ENCODE measurements around the gene JAG1.
A peak's percentile ranks its signal among the peaks of the same experiment; 100 is the strongest.

Gene JAG1

DNA sequence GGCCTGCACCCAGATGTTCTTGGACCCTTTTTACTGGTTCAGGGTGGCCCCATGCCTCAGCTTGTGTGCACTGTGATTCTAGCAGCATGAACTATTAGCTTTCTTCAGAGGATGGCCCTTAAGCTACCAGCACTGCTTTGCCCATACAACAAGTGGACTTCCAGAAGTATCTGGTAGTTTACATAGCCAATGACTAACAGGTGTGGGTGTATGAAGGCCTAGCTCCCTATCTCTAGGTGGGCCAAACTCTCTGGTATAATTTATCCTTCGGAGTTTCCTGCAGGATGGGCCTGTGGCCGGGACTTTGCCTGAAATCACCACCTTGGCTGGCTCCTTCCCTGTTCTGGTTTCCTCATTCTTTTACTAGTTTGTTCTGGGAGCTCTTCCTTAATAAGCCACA is 26.1 kb upstream of the JAG1 start:
- DNase-seq, result no peak

DNA sequence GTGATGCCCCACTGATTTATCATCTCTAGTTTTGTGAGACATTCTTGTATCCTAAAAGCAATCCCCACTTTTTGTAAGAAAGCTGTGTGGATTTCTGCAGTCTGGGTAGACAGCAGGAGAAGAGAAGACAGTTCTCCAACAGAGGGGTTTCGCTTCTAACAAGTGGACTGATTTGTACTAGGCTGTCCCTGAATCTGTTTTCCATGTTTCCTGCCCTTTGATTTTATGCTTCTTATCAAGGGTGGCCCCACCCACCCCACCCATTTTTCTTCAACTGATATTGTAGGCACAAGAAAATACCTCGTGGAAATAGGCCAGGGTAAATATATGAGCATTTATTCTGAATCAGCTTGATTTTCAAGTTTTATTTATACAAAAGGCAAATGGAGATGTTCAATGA is 25.7 kb upstream of the JAG1 start:
- DNase-seq, result no peak

DNA sequence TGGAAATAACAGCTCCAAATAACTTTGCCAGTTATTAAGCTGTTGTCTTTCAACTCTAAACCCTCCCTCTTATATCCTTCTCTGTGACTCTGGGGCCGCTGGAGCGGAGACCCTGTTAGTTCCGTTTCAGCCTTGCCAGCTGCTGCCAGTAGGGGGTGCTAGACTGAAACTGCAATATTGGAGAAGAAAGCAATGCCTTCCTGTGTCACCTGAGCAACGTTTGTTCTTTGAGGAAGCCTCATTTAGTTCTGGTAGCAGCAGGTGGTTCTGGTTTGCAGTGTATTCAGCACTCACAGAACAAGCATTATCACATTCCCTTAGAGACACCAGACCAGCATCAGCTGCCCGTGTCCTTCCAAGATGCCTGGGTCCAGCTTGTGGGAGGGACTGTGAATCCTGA is 22.9 kb upstream of the JAG1 start:
- no peak for DNase-seq

DNA sequence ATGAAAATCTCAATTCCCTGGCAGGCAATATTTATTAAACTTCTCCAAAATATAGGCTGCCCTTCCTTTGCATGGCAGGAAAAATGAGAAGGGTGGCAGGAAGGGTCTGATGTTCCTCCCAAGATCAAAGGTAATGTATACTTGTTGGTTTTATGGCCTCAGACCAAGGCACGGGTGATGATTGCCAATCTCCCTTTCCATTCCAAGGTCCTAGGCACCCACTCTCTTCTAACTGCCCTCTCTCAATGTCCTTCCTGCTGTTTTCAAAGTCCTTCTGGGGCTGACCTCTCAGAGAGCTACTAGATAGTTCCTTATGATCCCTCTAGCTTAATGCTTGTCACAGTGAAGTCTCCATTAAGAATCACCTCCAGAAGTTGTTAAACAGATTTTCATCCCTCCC is 15.6 kb upstream of the JAG1 start:
- DNase-seq, result no peak

DNA sequence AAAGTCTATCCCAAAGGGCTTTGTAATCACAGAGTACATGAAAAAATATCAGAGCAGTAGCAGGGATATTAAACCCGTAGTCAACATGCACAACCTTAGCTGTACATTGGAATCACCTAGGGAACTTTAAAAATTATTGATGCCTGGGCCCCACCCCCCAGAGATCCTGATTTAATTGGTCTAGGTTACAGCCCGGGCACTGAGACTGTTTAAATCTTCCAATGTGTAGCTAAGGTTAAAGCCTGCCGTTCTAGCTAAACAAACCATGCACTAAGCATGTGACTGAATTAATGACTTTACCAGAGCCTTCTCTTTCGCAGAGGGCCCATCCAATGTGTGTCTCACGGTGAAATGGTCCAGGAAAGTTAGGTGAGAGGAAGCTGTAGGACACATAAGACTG is 14.1 kb upstream of the JAG1 start:
- DNase-seq, result no peak

DNA sequence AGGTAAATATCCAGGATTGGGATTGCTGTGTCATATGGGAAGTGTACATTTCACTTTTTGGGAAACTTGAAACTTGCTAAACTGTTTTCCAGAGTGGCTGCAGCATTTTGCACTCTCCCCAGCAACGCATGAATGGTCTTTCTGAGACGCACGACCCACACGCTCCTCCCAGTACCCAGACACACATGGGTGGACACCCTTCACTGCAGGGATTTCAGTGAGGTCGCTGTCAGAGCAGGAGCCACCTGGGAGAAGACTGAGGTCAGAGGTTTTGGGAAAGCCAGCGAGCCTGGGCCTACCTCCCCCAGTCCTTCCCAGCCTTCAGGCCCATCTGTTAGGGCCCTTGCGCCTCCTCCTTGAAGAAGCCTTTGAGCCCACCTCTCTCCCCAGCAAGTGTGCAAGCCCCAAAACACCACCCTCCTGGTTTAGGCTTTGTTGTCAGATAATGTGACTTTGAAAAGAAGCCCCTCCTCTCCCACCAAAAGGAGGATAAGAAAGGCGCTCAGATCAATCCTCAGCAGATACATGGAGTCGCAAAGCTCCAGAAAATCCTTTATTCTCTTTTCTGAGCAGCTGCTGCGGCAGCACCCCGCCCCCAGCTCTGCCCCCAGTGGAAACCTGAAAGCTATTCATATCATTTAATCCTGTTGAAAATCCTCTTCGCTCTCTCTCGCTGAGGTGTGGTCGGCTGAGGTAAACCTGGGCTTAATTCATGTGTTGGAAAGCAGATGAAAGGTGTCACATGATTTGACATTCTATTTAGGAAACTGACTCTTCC is 12.7 kb upstream of the JAG1 start:
- DNase-seq, result no peak

DNA sequence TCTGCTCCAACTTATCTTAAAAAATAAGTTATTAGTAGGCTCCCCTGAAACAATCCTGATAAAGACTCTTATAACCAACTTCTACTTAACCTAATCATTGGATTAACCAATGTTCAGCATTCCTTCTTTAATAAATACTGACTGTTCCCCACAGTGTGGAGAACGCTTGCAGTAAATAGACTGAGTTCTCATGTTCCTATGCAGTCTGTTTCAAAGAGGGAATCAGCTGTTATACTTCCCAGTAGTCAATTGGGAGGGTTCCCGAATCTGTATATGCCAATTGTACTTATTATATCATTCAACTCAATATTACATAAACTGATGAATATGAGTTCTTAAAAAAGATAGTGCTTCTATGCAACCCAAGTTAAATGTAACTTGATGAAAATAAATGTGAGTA is 9.7 kb upstream of the JAG1 start:
- no peak for DNase-seq

DNA sequence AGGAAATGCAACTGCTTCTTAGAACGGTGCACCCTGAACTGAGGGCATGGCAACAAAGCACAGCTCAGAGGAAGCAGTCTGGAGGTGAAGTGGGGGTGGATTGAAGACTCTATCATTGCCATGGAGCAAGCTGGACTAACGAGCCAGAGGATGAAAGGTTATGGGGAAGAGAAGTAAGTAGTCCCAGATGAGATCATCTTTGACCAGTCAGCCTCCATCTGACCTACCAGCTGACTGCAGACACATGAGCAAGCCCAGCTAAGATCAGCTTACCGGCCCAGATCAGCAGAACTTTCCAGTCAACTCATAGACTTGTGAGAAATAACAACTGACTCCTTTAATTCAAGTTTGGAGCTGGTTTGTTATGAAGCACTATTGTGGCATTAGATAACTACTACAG is 9.1 kb upstream of the JAG1 start:
- DNase-seq, result no peak

DNA sequence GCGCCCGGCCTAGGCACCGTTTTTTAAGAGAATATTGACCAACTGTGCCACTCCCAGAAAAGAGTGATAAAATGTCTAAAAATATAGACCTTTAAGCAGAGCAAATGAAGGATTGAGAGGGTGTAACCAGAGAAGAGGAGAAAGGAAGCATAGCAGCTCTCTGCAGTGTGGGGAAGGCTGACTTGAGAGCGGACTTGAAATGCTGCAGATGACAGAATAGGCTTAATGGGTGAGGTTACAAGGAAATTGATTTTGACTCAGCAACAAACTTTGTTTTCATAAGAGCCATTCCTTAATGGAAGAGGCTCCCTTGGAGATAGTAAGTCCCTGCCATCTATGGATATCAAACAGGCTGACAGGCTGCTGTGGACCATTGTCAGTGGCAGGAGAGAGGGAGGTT is 7.7 kb upstream of the JAG1 start:
- no peak for DNase-seq

DNA sequence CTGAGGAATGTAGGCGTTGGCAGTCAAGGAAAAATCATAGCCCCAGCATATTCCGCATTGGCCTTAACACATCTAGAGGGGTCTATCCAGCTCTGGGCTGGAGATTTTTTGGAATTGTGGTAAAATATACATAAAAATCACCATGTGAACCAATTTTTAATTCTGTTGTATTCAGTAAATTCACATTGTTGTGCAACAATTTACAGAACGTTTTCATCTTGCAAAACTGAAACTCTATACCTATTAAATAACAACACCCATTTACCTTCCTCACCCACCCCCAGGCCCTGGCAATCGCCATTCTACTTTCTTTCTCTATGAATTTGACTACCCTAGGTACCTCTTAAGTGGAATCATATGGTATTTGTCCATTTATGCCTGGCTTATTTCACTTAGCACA is 6.8 kb upstream of the JAG1 start:
- no peak for DNase-seq

DNA sequence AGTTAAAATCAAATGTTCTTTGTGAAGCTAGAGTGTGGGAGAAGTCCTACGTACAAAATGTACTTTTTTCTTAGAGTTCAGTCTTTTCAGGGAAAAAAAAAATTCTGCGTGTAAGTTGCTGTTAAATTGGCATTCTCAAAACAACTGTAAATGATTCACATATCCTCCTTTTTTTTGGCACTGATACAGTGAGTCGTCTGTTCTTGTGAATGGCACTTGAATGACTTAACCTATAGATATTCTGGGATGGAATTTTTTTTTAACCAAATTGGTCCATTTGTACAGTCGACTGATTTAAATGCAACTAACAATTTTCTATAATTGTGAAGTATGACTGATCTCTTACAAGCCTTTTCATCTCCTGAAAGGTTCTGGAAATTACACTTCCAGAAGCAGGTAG is 5.5 kb upstream of the JAG1 start:
- no peak for DNase-seq

DNA sequence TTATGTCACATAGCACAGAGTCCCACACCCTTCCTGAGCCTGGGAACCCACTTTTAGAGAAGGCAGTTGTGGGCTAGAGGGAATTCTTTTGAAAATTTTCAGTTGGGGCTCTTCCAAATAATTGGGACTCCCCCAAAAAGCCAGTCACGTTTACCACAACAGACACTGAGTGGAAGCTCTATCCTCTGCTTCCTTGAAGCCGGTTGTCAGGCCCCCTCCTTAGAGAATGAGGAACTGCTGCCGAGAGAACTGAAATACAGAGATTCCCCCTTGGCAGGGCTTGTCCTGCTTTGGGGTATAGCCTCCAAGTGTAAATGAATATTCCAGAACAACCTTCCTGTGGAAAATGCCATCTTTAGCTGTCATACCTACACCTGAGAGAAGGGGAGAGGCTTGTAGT is 2.7 kb upstream of the JAG1 start:
- DNase-seq, result no peak

DNA sequence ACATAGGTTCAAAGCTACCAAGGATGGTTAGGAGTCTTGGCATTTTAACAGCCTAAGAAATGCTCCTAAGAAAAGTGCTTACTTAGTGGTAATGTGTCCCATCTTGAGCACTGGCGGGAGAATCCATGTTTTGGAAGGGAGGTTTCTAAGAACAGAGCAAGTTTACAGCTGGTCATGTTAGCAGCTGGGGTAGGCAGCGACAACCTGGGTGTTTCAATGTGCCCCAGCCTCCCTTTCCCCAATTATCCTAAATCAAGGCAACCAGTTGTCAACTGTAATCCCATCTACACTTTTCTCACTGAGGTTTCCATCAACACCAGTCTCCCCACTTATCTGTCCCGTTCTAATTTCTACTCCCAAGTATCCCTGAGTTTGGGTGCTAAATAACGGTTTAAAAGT is 1.6 kb upstream of the JAG1 start:
- DNase-seq, result no peak

DNA sequence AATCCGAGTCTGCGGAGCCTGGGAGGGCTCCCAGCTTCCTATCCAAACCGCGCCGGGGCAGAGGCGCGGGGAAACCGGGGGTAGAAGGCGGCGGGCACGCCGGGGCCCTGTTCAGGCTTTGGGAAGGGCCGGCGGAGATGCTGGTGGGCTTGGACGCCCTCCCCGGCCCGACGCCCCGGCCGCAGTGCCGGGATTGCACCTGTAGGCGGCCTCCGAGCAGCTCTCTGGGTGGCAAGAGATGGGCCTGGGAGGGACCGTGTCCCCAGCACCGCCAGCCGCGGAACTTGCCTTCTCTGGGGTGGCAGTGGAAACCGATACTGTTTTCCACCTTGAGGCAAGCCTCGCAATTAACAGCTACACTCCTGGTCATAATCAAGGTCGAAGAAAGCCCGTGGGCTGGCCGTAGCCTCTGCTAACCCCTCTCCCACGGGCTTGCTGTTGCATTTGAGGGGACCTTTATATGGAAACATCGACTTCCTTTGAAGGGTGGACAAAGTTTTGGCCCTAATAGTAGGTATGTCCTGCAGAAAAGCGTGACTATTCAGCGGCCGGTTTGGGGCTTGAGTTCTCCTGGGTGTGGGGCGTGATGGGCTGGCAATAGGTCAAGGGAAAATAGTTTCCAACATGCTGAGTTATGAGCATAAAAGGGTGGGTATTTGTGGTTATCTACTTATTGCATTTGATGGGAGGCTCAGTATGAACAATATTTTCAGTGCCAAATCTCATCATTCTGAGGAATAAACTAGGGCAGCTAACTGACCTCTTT is 1.1 kb upstream of the JAG1 start:
- DNase-seq, result peak in 41 of 56 donors; percentile 17 to 79 (median 49)

DNA sequence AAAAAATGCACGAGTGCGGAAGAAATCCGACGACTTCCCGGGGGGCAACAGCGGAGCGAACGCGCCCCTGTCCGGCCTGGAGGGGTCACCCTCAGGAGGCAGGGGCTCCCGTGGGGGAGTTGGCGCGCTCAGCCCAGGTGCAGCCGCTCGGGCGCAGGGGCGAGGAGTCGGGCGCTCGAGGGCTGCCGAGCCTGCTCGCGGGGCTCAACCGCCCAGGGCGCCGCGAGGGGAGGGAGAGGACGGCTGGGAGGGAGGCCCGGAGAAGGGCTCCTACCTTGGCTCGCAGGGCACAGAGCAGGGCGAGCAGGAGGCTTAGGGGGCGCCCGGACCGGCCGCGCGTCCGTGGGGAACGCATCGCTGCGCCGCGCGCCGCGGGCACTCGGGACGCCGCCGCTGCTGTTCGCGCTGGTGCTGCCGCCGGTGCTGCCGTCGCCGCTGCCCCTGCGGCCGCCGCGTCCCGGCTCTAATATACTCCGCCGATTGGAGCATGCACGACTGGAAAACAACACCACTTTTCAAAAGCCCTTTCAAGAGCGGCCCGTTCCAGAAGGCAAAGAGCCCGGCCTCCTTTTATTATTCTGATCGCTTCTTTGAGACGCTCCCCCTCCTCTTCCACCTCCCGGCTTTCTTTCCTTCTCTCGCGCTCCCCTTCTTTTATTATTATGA is 490 bp downstream of the JAG1 start:
- peak in 35 of 56 donors; percentile 10 to 82 (median 54) for DNase-seq

DNA sequence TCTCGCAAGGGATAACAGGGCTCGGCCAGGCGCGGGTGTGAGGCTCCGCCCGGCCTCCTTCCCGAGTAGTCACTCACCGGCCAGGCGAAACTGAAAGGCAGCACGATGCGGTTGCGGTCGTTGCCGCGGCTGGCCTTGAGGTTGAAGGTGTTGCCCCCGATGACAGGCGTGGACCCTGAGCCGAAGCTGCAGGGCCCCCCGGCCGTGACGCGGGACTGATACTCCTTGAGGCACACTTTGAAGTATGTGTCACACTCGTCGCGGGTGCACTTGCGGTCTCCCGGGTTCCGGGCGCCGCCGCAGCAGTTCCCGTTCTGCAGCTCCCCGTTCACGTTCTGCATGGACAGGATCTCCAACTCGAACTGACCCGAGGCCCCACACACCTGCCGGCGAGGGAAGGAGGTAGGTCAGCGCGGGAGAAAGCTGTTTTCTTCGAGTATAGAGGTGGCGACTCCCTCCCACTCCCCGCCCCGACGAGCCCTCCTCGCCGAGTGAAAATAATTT is 1.1 kb downstream of the JAG1 start:
- peak in 25 of 56 donors; percentile 12 to 66 (median 35) for DNase-seq

DNA sequence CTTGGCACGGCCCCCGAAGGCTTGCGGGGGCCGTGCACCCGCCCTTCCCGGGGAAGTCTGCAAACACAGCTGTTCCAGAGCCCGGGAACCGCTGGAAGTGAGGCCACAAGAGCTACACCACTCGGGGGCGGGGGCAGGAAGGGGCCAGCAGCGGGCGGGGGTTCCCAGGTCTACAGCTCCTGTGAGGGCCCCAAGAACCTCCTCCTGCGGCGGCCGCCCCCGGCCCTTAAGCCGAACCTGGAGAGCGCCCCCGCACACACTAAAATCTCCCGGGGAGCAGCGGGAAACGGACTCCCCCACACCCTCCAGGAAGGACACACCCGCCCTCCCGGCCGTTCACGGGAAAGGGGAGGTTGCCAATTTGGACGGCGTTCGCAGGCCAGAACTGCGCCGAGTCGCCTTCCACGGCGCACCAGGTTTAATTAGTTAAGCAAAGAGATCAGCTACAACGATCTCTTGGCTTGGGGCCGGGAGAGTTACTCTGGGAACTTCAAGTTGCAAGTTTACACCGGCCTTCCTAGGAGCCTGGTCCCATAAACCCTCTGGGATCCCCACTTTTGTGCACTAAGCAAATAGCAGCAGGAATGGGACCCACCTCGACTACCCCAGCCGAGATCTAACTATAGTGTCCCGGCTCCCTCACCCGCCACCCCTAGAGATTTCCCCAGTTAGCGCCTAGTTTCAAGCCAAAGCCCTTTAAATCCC is 1.7 kb downstream of the JAG1 start:
- DNase-seq, result peak in 21 of 56 donors; percentile 10 to 67 (median 42)

DNA sequence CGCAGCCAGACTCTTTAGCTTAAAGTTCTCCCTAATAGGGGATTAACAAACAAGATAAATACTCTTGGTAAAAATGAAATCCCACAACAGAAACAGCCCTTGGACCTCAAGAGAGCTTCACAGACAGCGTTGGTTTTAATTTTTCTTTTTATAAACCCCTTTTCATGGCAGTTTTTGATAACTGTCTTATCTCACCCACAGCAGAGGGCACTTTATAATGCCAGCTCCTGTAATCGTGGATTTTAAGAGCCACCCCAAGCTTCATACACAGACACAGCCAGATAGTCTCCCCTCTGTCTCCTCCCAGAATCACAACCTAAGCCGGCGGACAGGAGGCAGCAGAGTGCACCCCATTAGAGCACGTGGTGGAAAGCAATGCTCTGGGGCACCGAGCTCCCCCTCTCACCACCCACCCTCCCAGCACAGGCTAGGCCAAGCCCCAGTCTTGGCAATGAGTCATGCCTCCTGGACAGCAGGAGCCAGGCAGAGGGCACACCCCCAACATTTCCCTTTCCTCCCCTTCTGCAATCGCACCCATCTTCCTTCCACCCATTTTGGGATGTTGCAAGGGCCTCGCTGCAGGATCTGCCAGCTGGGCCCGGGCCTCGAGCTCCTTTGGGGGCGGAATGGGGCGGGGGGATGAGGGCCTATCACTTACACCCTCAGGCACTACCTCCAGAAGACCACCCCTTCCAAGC is 2.4 kb downstream of the JAG1 start:
- peak in 51 of 56 donors; percentile 23 to 82 (median 55) for DNase-seq

DNA sequence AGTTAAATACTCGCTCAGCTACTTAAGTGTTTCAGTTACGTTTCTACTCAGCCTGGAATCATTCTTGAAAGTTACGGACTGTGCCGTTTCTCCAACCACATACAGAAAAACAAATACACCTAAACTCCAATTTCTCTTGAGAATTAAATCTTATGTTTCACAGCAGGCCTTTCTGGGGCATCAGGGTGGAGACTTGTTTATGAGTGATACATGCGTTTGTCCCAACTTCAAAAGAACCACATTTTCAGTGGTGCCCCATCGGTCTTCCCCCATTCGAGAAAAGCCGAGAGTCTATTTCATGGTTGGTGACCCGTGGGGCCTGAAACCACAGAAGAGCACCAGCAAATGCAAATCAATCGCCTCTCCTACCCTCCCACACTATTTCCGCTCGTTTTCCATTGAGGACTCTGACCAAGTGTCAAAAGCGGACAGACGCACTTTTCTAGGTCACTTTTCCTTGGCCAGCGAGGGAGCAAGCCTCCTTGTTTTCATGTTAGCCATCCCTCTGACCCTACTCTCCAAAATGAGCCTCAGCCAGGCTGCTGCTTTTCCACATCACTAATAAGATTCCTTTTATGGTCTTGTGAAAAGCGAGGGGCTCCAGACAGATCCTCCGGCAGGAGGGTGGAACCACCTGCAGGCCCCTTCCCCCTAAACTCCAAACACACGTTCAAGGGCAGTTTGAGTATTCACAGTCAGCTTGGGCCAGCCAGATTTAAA is 3.1 kb downstream of the JAG1 start:
- no peak for DNase-seq

DNA sequence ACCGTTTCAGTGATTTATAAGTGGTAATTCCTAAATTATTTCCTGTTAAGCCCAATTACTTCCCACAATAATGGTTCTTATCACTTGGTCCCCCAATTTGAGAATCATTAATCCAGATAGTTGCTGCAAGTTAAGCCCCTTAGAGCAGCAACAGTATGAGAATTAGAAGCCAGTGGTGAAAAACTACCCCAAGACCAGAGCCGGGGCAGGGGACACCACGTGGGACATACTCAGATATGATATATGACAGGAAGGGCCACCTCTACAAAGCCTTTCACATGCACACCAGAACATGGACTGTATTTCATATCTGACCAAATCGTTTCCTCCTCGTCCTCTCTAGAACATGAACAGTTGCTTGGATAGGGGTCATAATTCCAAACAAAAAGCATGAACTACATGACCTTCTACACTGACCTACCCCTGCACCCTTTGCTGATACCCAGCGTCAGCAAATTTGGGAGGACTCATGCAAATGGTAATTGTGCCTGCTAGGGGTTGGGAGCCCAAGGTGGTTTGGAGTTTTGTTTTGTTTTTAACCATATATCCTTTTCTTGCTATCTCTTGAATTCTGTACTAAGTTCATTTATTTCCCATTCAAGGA is 3.9 kb downstream of the JAG1 start:
- no peak for DNase-seq
